ENCODE data around the gene CERS6. TPM values are rescaled to one million over a fixed set of nuclear protein-coding genes. Genes with fewer than 3 reads are reported as not detected.
A peak's percentile ranks its signal among the peaks of the same experiment; 100 is the strongest.

Gene CERS6
- total and polyA plus RNA-seq, 3 experiments from 2014 or later, result 3.6 to 7.8 (median 7.7) TPM

DNA sequence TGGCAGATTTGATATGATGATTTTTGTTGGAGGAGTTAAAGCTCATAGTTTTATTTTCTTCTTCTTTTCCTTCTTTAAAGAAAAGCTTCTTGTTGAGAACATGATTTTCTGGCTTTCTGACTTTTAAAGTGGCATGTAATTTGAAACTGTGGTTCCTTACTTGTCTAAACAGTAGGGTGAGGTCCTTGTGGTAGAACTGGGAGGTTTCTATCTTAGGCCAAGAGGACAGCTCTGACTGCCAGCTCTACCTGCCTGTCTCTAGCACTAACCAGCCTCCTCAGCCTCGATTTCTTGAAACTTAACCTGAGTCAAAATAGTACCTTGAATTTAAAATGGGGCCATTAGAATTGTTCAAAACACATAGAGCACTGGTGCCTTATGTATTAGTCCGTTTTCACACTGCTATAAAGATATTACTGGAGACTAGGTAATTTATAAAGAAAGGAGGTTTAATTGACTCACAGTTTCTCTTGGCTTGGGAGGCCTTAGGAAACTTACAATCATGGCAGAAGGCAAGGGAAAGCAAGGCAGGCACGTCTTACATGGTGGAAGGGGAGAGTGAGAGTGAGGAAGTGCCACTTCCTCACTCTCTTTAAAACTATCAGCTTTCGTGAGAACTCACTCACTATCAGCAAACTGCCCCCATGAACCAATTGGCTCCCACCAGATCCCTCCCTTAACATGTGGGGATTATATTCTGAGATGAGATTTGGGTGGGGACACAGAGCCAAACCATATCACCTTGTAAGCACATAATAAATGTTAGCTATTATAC lies 119.0 kb downstream of the CERS6 start:
- H3K27ac Mint-ChIP-seq, result peak overlapping the region in 2 of 8 donors; percentile 6 to 22

DNA sequence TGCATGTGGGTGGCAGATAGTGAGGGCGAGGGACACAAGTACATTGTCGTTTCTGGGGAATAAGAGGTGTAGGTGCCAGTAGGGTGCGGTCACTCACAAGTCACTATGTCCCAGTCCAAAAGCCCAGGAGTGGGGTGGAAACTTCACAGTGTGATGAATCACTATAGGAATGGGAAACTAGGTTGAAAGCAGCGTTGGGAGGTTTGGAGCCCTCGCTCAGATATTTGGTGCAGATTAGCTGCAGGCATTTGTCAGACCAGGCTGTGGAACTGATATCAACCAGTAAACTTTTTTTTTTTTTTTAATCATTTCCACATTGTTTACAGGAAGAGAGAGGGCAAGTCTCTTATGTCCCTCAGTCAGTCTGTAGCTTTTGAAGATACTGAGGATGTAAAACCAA lies 121.8 kb downstream of the CERS6 start:
- Mint-ChIP-seq H3K27ac (no peak overlapping the region), H3K27me3 (no peaks in the 10 kb centered on the region), H3K36me3 (peaks cover 0 to 5% (median 2%) of the 10 kb centered on the region in 3 donors), H3K4me3 (no peak overlapping the region), H3K9me3 (no peaks in the 10 kb centered on the region), H3K4me1 (peaks cover 14 to 22% (median 18%) of the 10 kb centered on the region in 3 donors)
- no peaks in the 10 kb centered on the region for H3K27me3 ChIP-seq (ENCODE audit: insufficient read depth, low read length, poor library complexity, severe bottlenecking)
- DNase-seq, result no peak
- H3K4me3 ChIP-seq (ENCODE audit: low read length), result no peak overlapping the region
- H3K9me3 ChIP-seq (ENCODE audit: low read length), result no peaks in the 10 kb centered on the region
- CTCF ChIA-PET, result interaction anchor here (1.0 kb wide), 1 partner anchor 12 kb away, joined by 3 read pairs; no protein-coding TSS in a partner anchor
- H3K4me1 ChIP-seq (ENCODE audit: insufficient read depth, low read length), result peaks cover 41% of the 10 kb centered on the region
- POLR2A ChIA-PET, result no interaction called here
- H3K36me3 ChIP-seq (ENCODE audit: insufficient read depth, low read length), result no peaks in the 10 kb centered on the region
- no peak overlapping the region for H3K27ac ChIP-seq (ENCODE audit: low read depth, low read length)

More for the DNA sequence above, 119.0 kb downstream of the CERS6 start:
- Histone ChIP-seq H3K4me3 (ENCODE audit: low read length) (no peak overlapping the region), H3K9me3 (ENCODE audit: low read length) (no peaks in the 10 kb centered on the region), H3K27ac (ENCODE audit: low read depth, low read length) (no peak overlapping the region), H3K36me3 (ENCODE audit: insufficient read depth, low read length) (no peaks in the 10 kb centered on the region), H3K4me1 (ENCODE audit: insufficient read depth, low read length) (peaks cover 14% of the 10 kb centered on the region), H3K27me3 (ENCODE audit: insufficient read depth, low read length, poor library complexity, severe bottlenecking) (no peaks in the 10 kb centered on the region)
- H3K4me1 Mint-ChIP-seq, result no peaks in the 10 kb centered on the region
- POLR2A ChIA-PET, result no interaction called here
- H3K36me3 Mint-ChIP-seq, result peaks cover 0 to 5% (median 5%) of the 10 kb centered on the region in 3 donors
- CTCF ChIA-PET, result no interaction called here
- H3K4me3 Mint-ChIP-seq, result no peak overlapping the region
- no peak for DNase-seq
- H3K9me3 Mint-ChIP-seq, result no peaks in the 10 kb centered on the region
- H3K27me3 Mint-ChIP-seq, result no peaks in the 10 kb centered on the region

DNA sequence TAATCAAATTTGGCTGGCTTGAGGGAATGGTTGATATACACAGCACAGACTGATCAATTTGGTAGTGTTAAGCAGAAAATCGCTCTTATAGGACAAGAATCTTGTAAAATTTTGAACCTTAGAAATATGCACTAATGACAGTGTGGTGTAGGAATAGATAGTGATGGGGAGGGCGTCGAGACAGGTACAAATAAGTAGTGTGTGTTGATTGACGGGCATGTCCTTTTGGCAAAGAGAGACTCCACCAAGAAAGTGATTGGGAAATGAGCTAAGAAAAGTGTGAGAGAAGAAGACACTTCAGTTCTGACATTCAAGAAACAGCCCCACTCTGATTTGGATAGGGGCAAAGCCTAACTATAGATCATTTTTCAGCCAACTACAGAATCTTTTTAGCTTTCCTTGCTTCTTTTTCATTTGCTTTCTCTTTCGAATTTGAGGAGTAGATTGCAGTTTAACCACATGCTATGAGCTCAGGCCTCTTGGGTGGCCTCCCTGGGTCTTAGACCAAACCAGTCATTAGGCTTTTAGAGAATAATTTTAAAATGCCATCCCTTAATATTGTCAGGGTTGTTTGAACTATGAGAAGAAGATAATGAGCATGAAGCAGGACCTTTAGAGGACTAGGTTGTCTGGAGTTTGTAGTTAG lies 127.1 kb downstream of the CERS6 start:
- Histone ChIP-seq H3K27me3 (ENCODE audit: insufficient read depth, low read length, poor library complexity, severe bottlenecking) (no peaks in the 10 kb centered on the region), H3K27ac (ENCODE audit: low read depth, low read length) (no peak overlapping the region), H3K4me1 (ENCODE audit: insufficient read depth, low read length) (peaks cover 46% of the 10 kb centered on the region), H3K4me3 (ENCODE audit: low read length) (no peak overlapping the region), H3K36me3 (ENCODE audit: insufficient read depth, low read length) (no peaks in the 10 kb centered on the region), H3K9me3 (ENCODE audit: low read length) (no peaks in the 10 kb centered on the region)
- Mint-ChIP-seq H3K9me3 (no peaks in the 10 kb centered on the region), H3K4me3 (peak overlapping the region in 5 of 7 donors; percentile 5 to 58 (median 29)), H3K27me3 (no peaks in the 10 kb centered on the region), H3K27ac (peak overlapping the region in 4 of 8 donors; percentile 2 to 72 (median 56)), H3K36me3 (peaks cover 0 to 4% (median 0%) of the 10 kb centered on the region in 3 donors), H3K4me1 (peaks cover 22 to 42% (median 29%) of the 10 kb centered on the region in 3 donors)
- POLR2A ChIA-PET, result no interaction called here
- no peak for DNase-seq
- CTCF ChIA-PET, result no interaction called here

DNA sequence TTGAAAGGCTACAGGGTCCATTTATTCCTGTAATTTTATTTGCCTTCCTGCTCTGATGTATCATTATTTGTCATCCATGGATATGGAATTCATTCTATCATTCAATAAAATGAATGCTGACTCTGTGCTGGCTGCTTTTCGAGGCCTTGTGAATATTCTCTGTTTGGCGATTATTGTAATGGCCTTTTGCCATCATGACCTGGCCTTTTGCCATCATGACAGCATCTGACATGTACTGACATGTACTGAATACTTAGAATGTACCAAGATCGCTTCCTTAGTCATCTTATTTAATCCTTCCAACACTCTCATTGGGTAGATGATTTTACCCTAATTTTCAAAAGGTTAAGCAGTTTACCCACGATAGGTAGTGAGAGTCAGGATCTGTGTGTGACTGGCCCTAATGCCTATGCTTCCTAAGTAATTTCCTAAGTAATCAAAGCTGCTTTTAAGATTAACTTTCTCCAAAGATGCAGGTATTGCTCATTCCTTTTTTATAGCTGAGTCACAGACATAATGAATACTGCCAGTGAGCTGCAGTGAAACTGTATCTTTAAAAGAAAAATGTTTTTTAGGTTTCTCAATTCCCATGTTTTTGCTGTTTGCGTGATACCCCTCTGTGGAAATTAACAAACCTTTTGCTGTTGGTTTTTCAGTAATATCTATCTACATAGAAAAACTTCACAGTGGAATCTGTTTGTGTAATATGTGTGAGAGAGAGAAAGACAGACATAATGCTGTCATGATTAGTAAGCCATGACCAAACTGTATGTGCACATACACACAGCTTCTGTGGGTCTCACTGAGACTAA lies 127.8 kb downstream of the CERS6 start:
- Mint-ChIP-seq H3K27ac (peak overlapping the region in 3 of 8 donors; percentile 48 to 90 (median 66)), H3K27me3 (no peaks in the 10 kb centered on the region), H3K4me1 (peaks cover 22 to 42% (median 29%) of the 10 kb centered on the region in 3 donors), H3K4me3 (no peak overlapping the region), H3K36me3 (peaks cover 0 to 4% (median 0%) of the 10 kb centered on the region in 3 donors), H3K9me3 (no peaks in the 10 kb centered on the region)
- DNase-seq, result no peak
- H3K36me3 ChIP-seq (ENCODE audit: insufficient read depth, low read length), result no peaks in the 10 kb centered on the region
- CTCF ChIA-PET, result no interaction called here
- POLR2A ChIA-PET, result no interaction called here
- H3K9me3 ChIP-seq (ENCODE audit: low read length), result no peaks in the 10 kb centered on the region
- H3K4me3 ChIP-seq (ENCODE audit: low read length), result no peak overlapping the region
- peaks cover 44% of the 10 kb centered on the region for H3K4me1 ChIP-seq (ENCODE audit: insufficient read depth, low read length)
- no peaks in the 10 kb centered on the region for H3K27me3 ChIP-seq (ENCODE audit: insufficient read depth, low read length, poor library complexity, severe bottlenecking)
- H3K27ac ChIP-seq (ENCODE audit: low read depth, low read length), result no peak overlapping the region

DNA sequence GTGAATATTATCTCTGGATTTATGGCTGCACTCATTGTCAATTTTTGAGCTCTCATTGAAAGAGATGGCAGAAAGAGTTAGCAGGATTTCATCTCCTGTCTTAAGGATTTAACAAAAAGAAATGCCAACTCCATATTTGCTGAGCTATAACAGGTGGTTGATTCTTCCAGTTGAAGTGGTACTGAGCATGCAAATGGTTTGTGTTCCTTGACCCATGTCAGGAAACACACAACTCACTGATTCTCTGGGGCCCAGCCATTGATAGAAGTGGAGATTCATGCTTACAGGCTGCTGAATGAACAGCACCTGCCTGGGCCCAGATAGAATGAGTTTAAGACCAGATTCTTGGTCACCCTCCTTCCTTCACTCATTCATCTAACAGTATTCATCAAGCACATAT lies 128.8 kb downstream of the CERS6 start:
- no peak overlapping the region for H3K27ac Mint-ChIP-seq
- no peaks in the 10 kb centered on the region for H3K36me3 ChIP-seq (ENCODE audit: insufficient read depth, low read length)
- no peaks in the 10 kb centered on the region for H3K27me3 ChIP-seq (ENCODE audit: insufficient read depth, low read length, poor library complexity, severe bottlenecking)
- no peak overlapping the region for H3K4me3 Mint-ChIP-seq
- DNase-seq, result no peak
- H3K4me3 ChIP-seq (ENCODE audit: low read length), result no peak overlapping the region
- H3K4me1 Mint-ChIP-seq, result peaks cover 22 to 42% (median 29%) of the 10 kb centered on the region in 3 donors
- peaks cover 40% of the 10 kb centered on the region for H3K4me1 ChIP-seq (ENCODE audit: insufficient read depth, low read length)
- CTCF ChIA-PET, result no interaction called here
- no peaks in the 10 kb centered on the region for H3K9me3 ChIP-seq (ENCODE audit: low read length)
- H3K36me3 Mint-ChIP-seq, result peaks cover 0 to 1% (median 0%) of the 10 kb centered on the region in 3 donors
- POLR2A ChIA-PET, result no interaction called here
- no peak overlapping the region for H3K27ac ChIP-seq (ENCODE audit: low read depth, low read length)
- no peaks in the 10 kb centered on the region for H3K27me3 Mint-ChIP-seq
- no peaks in the 10 kb centered on the region for H3K9me3 Mint-ChIP-seq

DNA sequence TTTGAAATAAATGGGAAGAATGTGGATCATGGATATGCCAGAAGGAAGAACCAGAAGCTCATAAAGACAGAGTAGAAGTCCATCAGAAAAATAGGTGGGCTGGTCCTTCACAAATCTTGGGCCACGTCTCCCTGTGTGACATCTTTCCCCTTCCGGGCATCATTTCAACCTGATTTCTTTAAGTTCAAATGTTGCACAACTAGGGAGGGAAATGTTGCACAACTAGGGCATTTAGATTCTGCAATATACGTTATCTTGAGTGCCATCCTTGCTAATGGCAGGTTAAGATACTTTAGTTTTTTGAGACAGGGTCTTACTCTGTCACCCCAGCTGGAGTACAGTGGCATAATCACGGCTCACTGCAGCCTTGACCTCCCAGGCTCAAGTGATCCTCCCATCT lies 129.6 kb downstream of the CERS6 start:
- POLR2A ChIA-PET, result no interaction called here
- no peaks in the 10 kb centered on the region for H3K27me3 ChIP-seq (ENCODE audit: insufficient read depth, low read length, poor library complexity, severe bottlenecking)
- H3K9me3 Mint-ChIP-seq, result no peaks in the 10 kb centered on the region
- no peak overlapping the region for H3K4me3 ChIP-seq (ENCODE audit: low read length)
- peaks cover 22 to 41% (median 27%) of the 10 kb centered on the region in 3 donors for H3K4me1 Mint-ChIP-seq
- H3K36me3 ChIP-seq (ENCODE audit: insufficient read depth, low read length), result no peaks in the 10 kb centered on the region
- no peaks in the 10 kb centered on the region for H3K9me3 ChIP-seq (ENCODE audit: low read length)
- no peak overlapping the region for H3K27ac ChIP-seq (ENCODE audit: low read depth, low read length)
- peaks cover 34% of the 10 kb centered on the region for H3K4me1 ChIP-seq (ENCODE audit: insufficient read depth, low read length)
- CTCF ChIA-PET, result no interaction called here
- H3K36me3 Mint-ChIP-seq, result peaks cover 0 to 1% (median 0%) of the 10 kb centered on the region in 3 donors
- DNase-seq, result no peak
- H3K27ac Mint-ChIP-seq, result peak overlapping the region in 1 of 8 donors; percentile 21
- H3K27me3 Mint-ChIP-seq, result no peaks in the 10 kb centered on the region
- no peak overlapping the region for H3K4me3 Mint-ChIP-seq

DNA sequence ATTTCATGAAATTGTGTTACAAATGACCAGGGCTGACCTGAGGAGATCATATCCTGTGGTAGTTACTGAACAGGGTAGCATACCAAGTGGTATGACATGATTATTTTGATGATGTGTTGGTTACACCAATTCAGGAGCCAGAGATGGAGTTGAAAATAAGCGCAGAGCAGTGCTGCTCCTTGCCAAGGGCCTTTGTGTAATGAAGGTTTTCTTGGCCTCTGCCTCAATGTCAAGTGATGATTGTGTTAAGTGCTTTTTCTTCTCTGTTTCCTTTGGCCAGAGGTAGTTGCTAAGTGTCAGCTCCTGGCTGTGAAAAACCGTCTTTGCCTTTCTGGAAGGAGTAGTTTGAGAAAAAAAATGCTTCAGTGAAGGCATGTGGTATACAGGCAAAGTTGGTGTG lies 131.2 kb downstream of the CERS6 start:
- CTCF ChIA-PET, result no interaction called here
- no peak overlapping the region for H3K4me3 Mint-ChIP-seq

More for the DNA sequence above, 131.2 kb downstream of the CERS6 start:
- H3K36me3 Mint-ChIP-seq, result peaks cover 0 to 1% (median 0%) of the 10 kb centered on the region in 3 donors
- peaks cover 10 to 25% (median 14%) of the 10 kb centered on the region in 3 donors for H3K4me1 Mint-ChIP-seq
- H3K27ac Mint-ChIP-seq, result no peak overlapping the region
- H3K36me3 ChIP-seq (ENCODE audit: insufficient read depth, low read length), result no peaks in the 10 kb centered on the region
- H3K27me3 Mint-ChIP-seq, result no peaks in the 10 kb centered on the region
- no peaks in the 10 kb centered on the region for H3K9me3 Mint-ChIP-seq
- DNase-seq, result no peak
- no peak overlapping the region for H3K27ac ChIP-seq (ENCODE audit: low read depth, low read length)
- H3K9me3 ChIP-seq (ENCODE audit: low read length), result no peaks in the 10 kb centered on the region
- H3K27me3 ChIP-seq (ENCODE audit: insufficient read depth, low read length, poor library complexity, severe bottlenecking), result no peaks in the 10 kb centered on the region
- H3K4me3 ChIP-seq (ENCODE audit: low read length), result no peak overlapping the region
- POLR2A ChIA-PET, result no interaction called here
- peaks cover 18% of the 10 kb centered on the region for H3K4me1 ChIP-seq (ENCODE audit: insufficient read depth, low read length)
